ENCODE data around the gene C5AR1. TPM values are rescaled to one million over a fixed set of nuclear protein-coding genes. Genes with fewer than 3 reads are reported as not detected.
"Not testable (repeated sequence)": the region's sequence is repeated elsewhere in the genome, so short reads cannot be mapped to it uniquely, and the experiment has no call there.

C5AR1 gene
- total and polyA plus RNA-seq, 2 donors from 2014 or later, result 6.5 to 26.6 TPM

GRCh38 chr19:47296036-47296435, 13.6 kb upstream of the C5AR1 start:
- H3K27me3 ChIP-seq (ENCODE audit: control insufficient read depth, insufficient read depth, low read length), result no peaks in the 10 kb centered on the region
- intact Hi-C loops (cut with DNase I), result loop anchor here (10.0 kb wide), 2 partner anchors 119 to 399 kb away; partner anchors contain the start of gene MEIS3
- FAIRE-seq (no peak), DNase-seq (peak in 4 of 5 donors; percentile 69 to 90 (median 78))
- no peak overlapping the region for H3K4me3 ChIP-seq (ENCODE audit: low read length in 3 of 3)
- TF ChIP-seq CTCF (IDR thresholded peaks at IDR 0.05; ENCODE audit: borderline replicate concordance, extremely low read depth, insufficient read depth), result peak; percentile 76
- no peak overlapping the region for H3K9ac ChIP-seq (ENCODE audit: low read length in 3 of 3)
- H3K27ac ChIP-seq (ENCODE audit: low read depth in 2 of 2, low read length in 2 of 2), result no peak overlapping the region
- no peaks in the 10 kb centered on the region for H3K9me3 ChIP-seq (ENCODE audit: control insufficient read depth in 2 of 3, insufficient read depth in 1 of 3, low read length in 3 of 3)
- H3K4me1 ChIP-seq (ENCODE audit: control insufficient read depth in 2 of 3, insufficient read depth in 2 of 3, low read depth in 1 of 3, low read length in 3 of 3), result no peaks in the 10 kb centered on the region
- H3K36me3 ChIP-seq (ENCODE audit: control insufficient read depth in 2 of 3, insufficient read depth in 3 of 3, low read length in 3 of 3), result no peaks in the 10 kb centered on the region

GRCh38 chr19:47300867-47301266, 8.8 kb upstream of the C5AR1 start:
- H3K36me3 ChIP-seq (ENCODE audit: control insufficient read depth in 2 of 3, insufficient read depth in 3 of 3, low read length in 3 of 3); H3K9me3 ChIP-seq (ENCODE audit: control insufficient read depth in 2 of 3, insufficient read depth in 1 of 3, low read length in 3 of 3); H3K4me1 ChIP-seq (ENCODE audit: control insufficient read depth in 2 of 3, insufficient read depth in 2 of 3, low read depth in 1 of 3, low read length in 3 of 3); H3K9ac ChIP-seq (ENCODE audit: low read length in 3 of 3); DNase-seq; intact Hi-C loops (cut with DNase I); H3K4me3 ChIP-seq (ENCODE audit: low read length in 3 of 3); H3K27ac ChIP-seq (ENCODE audit: low read depth in 2 of 2, low read length in 2 of 2); FAIRE-seq; H3K27me3 ChIP-seq (ENCODE audit: control insufficient read depth, insufficient read depth, low read length): not testable (repeated sequence)

- Histone ChIP-seq H3K27me3 (ENCODE audit: control insufficient read depth, insufficient read depth, low read length) (no peaks in the 10 kb centered on the region), H3K4me1 (ENCODE audit: control insufficient read depth in 2 of 3, insufficient read depth in 2 of 3, low read depth in 1 of 3, low read length in 3 of 3) (no peaks in the 10 kb centered on the region), H3K27ac (ENCODE audit: low read depth in 2 of 2, low read length in 2 of 2) (no peak overlapping the region), H3K9ac (ENCODE audit: low read length in 3 of 3) (no peak overlapping the region), H3K9me3 (ENCODE audit: control insufficient read depth in 2 of 3, insufficient read depth in 1 of 3, low read length in 3 of 3) (no peaks in the 10 kb centered on the region), H3K36me3 (ENCODE audit: control insufficient read depth in 2 of 3, insufficient read depth in 3 of 3, low read length in 3 of 3) (no peaks in the 10 kb centered on the region), H3K4me3 (ENCODE audit: low read length in 3 of 3) (no peak overlapping the region)
- FAIRE-seq, result no peak
- intact Hi-C loops (cut with DNase I), result no loop called here
- TF ChIP-seq CTCF (IDR thresholded peaks at IDR 0.05; ENCODE audit: borderline replicate concordance, extremely low read depth, insufficient read depth), result no peak
- DNase-seq, result no peak
Observed at GRCh38 chr19:47302249-47302648, 7.4 kb upstream of the C5AR1 start.

DNA sequence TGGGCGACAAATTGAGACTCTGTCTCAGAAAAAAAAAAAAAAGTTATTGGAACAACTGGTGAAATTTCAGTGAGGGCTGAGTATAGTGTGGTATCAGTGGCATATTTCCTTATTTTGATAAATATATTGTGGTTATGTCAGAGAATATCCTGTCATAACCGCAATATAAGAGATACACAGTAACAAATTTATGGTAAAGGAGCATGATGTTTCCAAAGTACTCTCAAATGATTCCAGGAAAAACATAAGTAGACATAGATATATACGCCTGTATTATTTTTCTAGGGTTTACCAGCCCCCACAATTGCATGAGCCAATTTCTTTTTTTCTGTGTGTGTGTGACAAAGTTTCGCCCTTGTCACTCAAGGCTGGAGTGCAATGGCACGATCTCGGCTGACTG, 5.7 kb upstream of the C5AR1 start:
- Histone ChIP-seq H3K4me3 (ENCODE audit: low read length in 3 of 3) (no peak overlapping the region), H3K4me1 (ENCODE audit: control insufficient read depth in 2 of 3, insufficient read depth in 2 of 3, low read depth in 1 of 3, low read length in 3 of 3) (no peaks in the 10 kb centered on the region), H3K9me3 (ENCODE audit: control insufficient read depth in 2 of 3, insufficient read depth in 1 of 3, low read length in 3 of 3) (no peaks in the 10 kb centered on the region), H3K27me3 (ENCODE audit: control insufficient read depth, insufficient read depth, low read length) (no peaks in the 10 kb centered on the region), H3K27ac (ENCODE audit: low read depth in 2 of 2, low read length in 2 of 2) (no peak overlapping the region), H3K36me3 (ENCODE audit: control insufficient read depth in 2 of 3, insufficient read depth in 3 of 3, low read length in 3 of 3) (no peaks in the 10 kb centered on the region), H3K9ac (ENCODE audit: low read length in 3 of 3) (no peak overlapping the region)
- TF ChIP-seq CTCF (IDR thresholded peaks at IDR 0.05; ENCODE audit: borderline replicate concordance, extremely low read depth, insufficient read depth), result no peak
- DNase-seq (no peak), FAIRE-seq (no peak)
- intact Hi-C loops (cut with DNase I), result no loop called here

All from kidney (tissue), 14 donors.